ENCODE results near the gene FGF14. TPM values are rescaled to one million over a fixed set of nuclear protein-coding genes. Genes with fewer than 3 reads are reported as not detected.

The FGF14 gene
- total RNA-seq, 1 experiment from 2014 or later: 0.22 TPM

- DNase-seq: no peak
- Histone ChIP-seq H3K4me1 (ENCODE audit: insufficient read depth, low read length) (no peaks in the 10 kb centered on the region), H2BK15ac (ENCODE audit: low read depth, low read length) (no peak overlapping the region), H2BK12ac (ENCODE audit: insufficient read length, low read depth, low read length) (no peak overlapping the region), H3K4ac (ENCODE audit: low read depth, low read length) (no peak overlapping the region), H3K27me3 (ENCODE audit: insufficient read depth, low read length) (no peaks in the 10 kb centered on the region), H3K56ac (ENCODE audit: insufficient read length, low read depth, low read length) (no peak overlapping the region), H2AK5ac (ENCODE audit: insufficient read length, low read length) (no peak overlapping the region), H2BK20ac (ENCODE audit: low read depth, low read length, poor library complexity, severe bottlenecking) (no peak overlapping the region), H4K91ac (ENCODE audit: insufficient read length, low read depth, low read length) (no peak overlapping the region), H4K8ac (replicated peaks; ENCODE audit: insufficient read length, low read depth, low read length) (no peak overlapping the region), H3T11ph (ENCODE audit: low read length) (no peak overlapping the region), H2BK120ac (ENCODE audit: low read depth, low read length, poor library complexity, severe bottlenecking) (no peak overlapping the region), H4K20me1 (ENCODE audit: control insufficient read depth, insufficient read depth, insufficient read length) (no peaks in the 10 kb centered on the region), H3K14ac (ENCODE audit: insufficient read depth, low read length) (no peak overlapping the region), H3K9me3 (ENCODE audit: control insufficient read depth, low read depth, low read length) (no peaks in the 10 kb centered on the region), H3K23ac (ENCODE audit: insufficient read length, low read depth, low read length) (no peak overlapping the region), H3K18ac (ENCODE audit: insufficient read length, low read depth, low read length) (no peak overlapping the region), H2AFZ (ENCODE audit: low read length) (no peak overlapping the region), H3K79me1 (ENCODE audit: insufficient read depth, low read depth, low read length, poor library complexity, severe bottlenecking) (no peaks in the 10 kb centered on the region), H3K4me2 (ENCODE audit: insufficient read depth, insufficient read length, low read length) (no peak overlapping the region), H3K79me2 (ENCODE audit: insufficient read depth, low read length) (no peaks in the 10 kb centered on the region), H3K27ac (ENCODE audit: insufficient read length, low read depth, low read length) (no peak overlapping the region), H3K23me2 (ENCODE audit: insufficient read length, low read depth, low read length, poor library complexity, severe bottlenecking) (no peaks in the 10 kb centered on the region), H4K5ac (ENCODE audit: insufficient read length, low read depth, low read length) (no peak overlapping the region), H2BK5ac (ENCODE audit: insufficient read length, low read length) (no peak overlapping the region), H3K9ac (ENCODE audit: extremely low read depth, insufficient read length, low read length) (no peak overlapping the region)
- no peak for TF ChIP-seq CTCF (conservative IDR thresholded peaks at IDR 0.05)
- Mint-ChIP-seq H3K27me3 (ENCODE audit: low read depth) (no peaks in the 10 kb centered on the region), H3K4me3 (no peak overlapping the region), H3K9me3 (no peaks in the 10 kb centered on the region), H3K36me3 (ENCODE audit: insufficient read depth in 1 of 3, low read depth in 3 of 3) (no peaks in the 10 kb centered on the region), H3K27ac (no peak overlapping the region), H3K4me1 (no peaks in the 10 kb centered on the region)
- no CpG with 5 or more reads among the region's 5 CpGs for WGBS (ENCODE audit: extremely low coverage, insufficient read length, low lambda C conversion rate)
Measured at GRCh38 chr13:102325321-102325720, 76.5 kb downstream of the FGF14 start.

All from H9 (cell line).